ENCODE measurements around the gene HTRA2.
A peak's percentile ranks its signal among the peaks of the same experiment; 100 is the strongest.
"Not testable (repeated sequence)": the region's sequence is repeated elsewhere in the genome, so short reads cannot be mapped to it uniquely, and the experiment has no call there.

HTRA2 gene

GRCh38 chr2:74542978-74543377 lies 13.2 kb downstream of the HTRA2 start:
- DNase-seq (ENCODE audit: low spot score) = no peak

GRCh38 chr2:74544634-74545033 lies 14.9 kb downstream of the HTRA2 start:
- no peak for DNase-seq (ENCODE audit: low spot score)

DNA sequence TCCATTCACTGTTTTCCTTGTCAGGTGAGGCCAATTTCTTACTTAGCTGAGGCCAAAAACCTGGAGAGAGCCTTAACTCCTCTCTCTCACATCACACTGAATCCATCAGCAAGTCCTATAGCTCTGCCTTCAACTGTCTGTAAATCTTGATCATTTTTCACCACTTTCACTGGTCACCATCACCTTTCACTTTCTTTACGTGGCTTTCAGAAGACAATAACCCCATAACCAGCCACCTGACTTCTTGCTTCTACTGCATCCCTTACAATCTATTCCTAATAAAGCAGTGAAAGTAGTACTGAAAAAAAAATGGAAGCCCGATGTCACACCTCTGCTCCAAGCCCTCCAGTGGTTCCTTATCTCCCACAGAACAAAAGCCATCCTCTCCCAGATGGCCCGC lies 16.3 kb downstream of the HTRA2 start:
- DNase-seq (ENCODE audit: low spot score) = no peak

- peak; percentile 33 for DNase-seq (ENCODE audit: low spot score)
These were observed 18.7 kb downstream of the HTRA2 start for GRCh38 chr2:74548285-74548899.

- DNase-seq (ENCODE audit: low spot score) = peak; percentile 73
These were observed 19.4 kb downstream of the HTRA2 start for GRCh38 chr2:74548900-74549826.

DNA sequence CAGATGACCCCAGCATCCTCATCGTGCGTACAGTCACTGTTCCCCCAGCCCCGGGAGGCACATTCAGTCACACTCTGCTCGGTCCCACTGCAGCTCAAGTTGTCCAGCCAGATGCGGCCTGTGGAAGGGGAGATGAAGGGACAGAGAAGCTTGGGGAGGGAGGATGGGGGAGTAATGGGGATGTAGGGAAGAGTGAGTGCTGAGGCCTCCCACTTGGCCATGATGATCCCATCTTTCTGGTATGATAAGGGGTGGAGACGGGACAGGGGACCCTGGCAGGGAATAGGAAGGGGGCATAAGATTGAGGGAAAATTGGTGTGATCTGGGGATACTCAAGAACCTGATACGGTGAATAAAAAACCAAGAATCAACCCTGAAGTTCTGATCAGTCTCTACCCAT lies 20.5 kb downstream of the HTRA2 start:
- DNase-seq (ENCODE audit: low spot score) = no peak

DNA sequence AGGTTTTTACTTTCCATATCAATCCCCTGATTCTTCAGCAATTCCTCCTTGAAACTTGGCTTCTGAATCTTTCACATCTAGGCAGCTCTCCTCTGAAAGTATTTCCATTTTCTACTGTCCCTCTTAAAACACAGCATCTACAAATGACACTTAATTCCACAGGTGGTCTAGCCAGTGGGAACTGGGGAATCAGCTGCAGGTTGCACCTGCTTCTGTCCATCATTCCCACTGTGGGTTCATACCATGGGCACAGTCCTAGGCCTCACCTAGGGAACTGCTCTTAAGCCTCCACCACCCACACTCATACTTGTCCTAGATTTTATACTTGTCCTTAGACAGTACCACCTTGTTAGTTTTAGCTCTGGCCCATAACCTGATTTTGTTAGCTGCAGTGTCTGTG lies 21.8 kb downstream of the HTRA2 start:
- no peak for DNase-seq (ENCODE audit: low spot score)

DNA sequence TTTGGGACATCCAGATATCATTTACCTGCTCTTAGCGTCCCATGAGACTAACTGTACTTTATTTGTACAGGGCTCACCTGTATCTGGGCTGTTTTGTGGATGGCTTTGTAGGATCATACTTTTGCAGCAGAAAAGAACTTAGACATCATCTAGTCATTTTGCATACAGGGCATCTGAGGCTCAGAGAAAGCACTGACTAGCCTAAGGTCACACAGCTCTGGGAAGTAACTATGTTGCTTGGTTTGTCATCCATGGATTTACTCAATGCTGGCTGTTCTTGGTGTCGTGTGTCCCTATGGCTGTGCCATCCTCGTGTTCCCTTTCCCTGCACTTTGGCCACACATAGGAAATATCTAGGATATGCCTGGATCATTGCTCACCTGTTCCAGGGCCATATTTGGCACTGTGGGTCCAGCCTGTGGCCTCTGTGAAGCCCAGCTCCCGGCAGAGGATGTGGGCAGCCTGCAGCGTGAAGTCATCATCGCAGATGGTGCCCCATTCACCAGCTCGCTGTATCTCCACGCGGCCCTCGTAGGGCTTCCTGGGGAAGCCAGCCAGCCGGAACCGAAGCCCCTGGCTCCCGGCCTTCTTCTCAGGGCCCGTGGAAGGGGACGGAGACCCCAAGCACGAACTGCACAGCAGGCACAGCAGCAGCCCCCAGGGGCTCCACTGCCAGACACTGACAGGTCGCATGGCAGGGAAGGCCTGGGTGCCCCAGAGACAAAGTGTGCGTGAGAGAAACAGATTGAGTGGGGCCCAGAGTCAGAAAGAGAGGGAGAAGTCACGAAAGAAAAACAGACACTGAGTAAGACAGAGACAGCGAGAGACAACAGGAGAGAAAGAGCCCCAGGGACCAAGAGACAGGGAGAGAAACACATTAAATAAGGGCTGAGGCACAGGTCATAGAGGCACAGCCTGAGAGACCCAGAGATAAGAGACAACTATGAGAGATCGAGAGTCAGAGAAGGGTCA lies 22.5 kb downstream of the HTRA2 start:
- DNase-seq (ENCODE audit: low spot score) = no peak

- DNase-seq (ENCODE audit: low spot score) = no peak
These were observed 23.4 kb downstream of the HTRA2 start for GRCh38 chr2:74552914-74553811.

GRCh38 chr2:74553892-74554819 lies 24.4 kb downstream of the HTRA2 start, which contains the start of the genes DOK1 and LOXL3:
DOK1 (plus strand) TSS chr2:74554720; CDS start chr2:74554755, 35 bp downstream.
LOXL3 (minus strand) TSS chr2:74553942; CDS start chr2:74552634, 1,308 bp downstream.
- DNase-seq (ENCODE audit: low spot score) = peak; percentile 81

DNA sequence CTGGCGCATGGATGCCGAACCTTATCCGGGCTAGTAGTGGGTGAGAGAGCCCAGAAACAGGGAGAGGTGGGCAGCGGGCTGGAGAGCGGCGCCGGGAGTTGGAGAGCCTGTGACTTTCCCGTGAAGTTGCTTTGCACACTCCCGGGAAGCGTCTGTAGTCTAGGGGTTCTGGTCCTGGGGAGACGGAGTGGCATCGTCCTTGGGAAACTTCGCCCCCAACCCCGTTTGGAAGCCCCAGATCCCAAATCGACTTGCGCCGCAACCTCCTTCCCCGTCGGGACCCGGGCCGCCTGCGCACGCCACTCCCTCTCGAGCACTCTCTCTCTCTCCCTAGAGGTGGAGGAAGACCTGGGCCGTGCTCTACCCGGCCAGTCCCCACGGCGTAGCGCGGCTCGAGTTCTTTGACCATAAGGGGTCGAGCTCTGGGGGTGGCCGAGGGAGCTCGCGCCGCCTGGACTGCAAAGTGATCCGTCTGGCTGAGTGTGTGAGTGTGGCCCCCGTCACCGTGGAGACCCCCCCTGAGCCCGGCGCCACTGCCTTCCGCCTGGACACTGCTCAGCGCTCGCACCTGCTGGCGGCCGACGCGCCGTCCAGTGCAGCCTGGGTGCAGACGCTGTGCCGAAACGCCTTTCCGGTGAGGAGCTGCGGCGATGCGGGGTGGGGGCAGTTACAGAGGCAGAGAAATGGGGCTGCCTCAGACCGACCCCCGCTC lies 25.2 kb downstream of the HTRA2 start:
- DNase-seq (ENCODE audit: low spot score) = no peak

GRCh38 chr2:74555610-74556103 lies 25.9 kb downstream of the HTRA2 start:
- no peak for DNase-seq (ENCODE audit: low spot score)

DNA sequence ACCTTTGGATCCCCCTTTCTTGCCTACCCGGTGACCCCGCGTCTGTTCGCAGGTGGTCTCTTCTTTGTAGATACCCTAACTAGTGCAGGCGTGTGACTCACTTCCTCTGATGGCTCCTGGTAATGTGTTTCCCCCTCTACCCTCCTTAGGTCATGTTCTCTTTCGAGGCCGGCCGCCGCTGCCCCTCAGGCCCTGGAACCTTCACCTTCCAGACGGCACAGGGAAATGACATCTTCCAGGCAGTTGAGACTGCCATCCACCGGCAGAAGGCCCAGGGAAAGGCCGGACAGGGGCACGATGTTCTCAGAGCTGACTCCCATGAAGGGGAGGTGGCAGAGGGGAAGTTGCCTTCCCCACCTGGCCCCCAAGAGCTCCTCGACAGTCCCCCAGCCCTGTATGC lies 26.4 kb downstream of the HTRA2 start:
- no peak for DNase-seq (ENCODE audit: low spot score)

GRCh38 chr2:74556831-74557370 lies 27.2 kb downstream of the HTRA2 start:
- DNase-seq (ENCODE audit: low spot score) = no peak

DNA sequence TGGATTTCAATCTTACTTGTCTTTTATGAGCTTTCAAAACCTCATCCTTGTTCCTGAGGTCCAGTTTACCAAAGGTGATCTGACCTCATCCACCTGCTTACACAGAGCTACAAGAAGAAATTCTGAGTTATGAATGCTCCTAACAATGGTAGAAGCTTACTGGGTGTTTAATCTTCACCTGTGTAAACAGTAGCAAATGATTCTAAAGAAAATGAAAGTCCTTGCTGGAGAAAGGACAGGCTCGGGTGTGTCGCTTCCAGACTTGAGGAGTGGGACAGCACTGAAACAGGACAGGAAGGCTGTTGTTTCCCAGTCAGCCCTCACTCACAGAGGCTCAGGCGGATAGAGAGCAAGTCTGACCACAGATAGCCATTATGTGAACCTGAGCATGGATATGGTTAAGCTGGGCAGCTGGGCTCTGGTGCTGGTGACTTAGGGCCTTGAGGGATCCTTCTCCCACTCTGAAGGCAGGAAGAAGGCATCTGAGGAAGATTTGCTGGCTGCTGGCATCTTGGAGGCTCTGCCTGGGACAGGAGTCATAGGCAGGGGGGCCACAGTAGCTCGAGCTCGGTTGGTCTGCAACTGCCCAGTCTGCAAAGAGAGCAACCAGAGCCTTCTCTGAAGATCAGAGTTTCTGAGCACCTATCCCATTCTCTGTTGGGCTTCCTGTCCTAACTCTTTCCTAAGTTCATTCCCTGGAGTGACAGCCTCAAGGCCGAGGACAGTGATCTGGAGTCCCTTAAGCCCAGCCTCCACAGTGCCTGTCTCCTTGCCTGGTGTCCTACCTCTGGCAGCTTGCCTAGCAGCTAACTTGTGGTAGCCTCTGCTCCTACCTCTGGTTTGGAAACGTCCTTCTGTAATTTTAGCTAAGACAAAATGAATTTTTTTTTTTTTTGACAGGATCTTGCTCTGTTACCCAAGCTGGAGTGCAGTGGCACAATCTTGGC lies 28.8 kb downstream of the HTRA2 start:
- no peak for DNase-seq (ENCODE audit: low spot score)

DNA sequence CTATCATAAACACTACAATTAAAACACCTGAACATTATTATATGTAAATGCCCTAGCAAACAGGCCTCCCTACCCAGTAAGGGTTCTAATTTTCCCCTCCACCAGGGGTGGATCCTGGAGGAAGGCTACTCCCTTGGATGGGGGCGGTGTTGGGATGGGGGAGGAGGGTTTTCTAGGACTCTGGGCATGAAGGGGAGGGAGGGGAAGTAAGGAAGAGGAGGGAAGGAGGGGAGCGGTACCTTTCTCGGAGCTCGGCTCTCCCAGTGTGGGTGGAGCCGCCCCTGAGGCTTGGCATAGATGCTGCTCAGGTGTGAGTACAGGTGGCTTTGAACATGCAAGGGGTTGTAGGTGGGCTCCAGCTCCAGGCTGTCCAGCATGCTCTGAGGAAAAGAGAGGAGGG lies 30.2 kb downstream of the HTRA2 start:
- DNase-seq (ENCODE audit: low spot score) = no peak

DNA sequence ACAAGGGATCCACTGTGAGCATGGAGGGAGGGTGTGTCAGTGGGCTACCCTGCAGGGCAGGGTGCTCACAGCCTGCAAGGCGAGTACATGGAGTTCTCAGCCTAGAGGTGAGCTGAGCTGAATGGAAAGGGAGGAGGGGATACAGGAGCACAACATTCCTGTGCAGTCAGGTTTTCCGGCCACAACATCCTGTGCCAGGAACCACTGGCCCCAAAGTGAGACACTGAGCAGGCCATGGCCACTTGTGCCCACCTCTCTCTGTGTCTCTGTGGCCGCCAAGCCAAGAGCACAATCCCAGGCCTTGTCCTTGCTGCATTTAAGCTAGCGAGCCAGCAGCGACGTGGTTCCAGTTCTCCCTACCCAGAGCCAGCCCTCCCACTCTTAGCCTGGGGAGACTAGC lies 30.9 kb downstream of the HTRA2 start:
- no peak for DNase-seq (ENCODE audit: low spot score)

GRCh38 chr2:74561022-74561421 lies 31.3 kb downstream of the HTRA2 start:
- not testable (repeated sequence) for DNase-seq (ENCODE audit: low spot score)

Measured in COLO829 (cell line).